GM12872 (cell line): Measurements from ENCODE around the gene C16orf95.

Experiments used
- CTCF ChIP-seq: IDR thresholded peaks from 3 replicates; pipeline ENCODE4 v1.5.1; 2011; ENCODE audit warnings: low read depth, mild to moderate bottlenecking, low read length, moderate library complexity; ENCODE audit not compliant: insufficient read depth

C16orf95 gene

DNA sequence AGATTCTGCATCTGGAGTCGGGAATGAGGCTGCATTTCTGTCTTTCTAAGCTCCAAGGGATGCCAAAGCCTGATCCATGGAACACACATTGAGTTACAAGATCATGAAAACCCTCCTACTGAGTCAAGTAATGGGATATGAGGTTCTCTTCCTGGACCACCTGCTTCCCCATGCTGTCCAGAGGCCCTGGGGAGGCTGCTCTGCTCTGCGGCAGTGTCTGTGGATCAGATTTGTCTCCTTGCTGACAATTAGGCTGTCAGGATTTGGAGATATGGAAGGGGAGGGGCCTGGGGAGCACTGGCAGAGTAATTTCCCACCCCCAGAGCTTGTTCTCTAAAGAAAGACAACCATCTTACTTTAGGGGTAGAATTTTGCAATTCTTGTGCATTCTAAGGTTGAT is 33.0 kb downstream of the C16orf95 start:
- no peak for TF ChIP-seq CTCF

DNA sequence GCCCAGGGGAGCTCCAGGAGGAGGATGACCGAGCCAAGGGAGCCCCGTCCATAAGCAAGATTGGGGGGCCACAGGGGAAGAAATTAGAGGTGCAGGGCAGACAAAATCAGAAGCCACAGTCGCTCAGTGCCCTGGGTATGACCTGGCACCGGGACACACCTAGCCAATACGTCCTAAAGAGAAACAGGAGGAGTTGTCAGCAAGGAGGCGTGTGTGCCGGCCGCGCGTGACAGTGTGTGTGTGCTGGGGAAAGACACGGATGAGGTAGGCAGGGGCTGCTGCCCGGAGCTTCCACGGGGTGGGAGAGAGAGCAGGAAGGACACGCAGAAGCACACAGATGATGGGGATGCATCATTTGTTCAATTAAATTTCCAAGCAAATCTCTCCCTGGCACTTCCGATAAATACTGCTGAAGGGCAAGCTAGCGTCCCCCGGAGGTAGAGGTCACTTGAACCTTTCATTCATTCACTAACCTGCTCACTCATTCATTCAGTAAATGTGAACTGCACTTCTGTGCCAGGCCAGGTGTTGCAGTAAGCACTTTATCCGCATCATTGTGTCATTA is 38.0 kb downstream of the C16orf95 start:
- no peak for TF ChIP-seq CTCF

DNA sequence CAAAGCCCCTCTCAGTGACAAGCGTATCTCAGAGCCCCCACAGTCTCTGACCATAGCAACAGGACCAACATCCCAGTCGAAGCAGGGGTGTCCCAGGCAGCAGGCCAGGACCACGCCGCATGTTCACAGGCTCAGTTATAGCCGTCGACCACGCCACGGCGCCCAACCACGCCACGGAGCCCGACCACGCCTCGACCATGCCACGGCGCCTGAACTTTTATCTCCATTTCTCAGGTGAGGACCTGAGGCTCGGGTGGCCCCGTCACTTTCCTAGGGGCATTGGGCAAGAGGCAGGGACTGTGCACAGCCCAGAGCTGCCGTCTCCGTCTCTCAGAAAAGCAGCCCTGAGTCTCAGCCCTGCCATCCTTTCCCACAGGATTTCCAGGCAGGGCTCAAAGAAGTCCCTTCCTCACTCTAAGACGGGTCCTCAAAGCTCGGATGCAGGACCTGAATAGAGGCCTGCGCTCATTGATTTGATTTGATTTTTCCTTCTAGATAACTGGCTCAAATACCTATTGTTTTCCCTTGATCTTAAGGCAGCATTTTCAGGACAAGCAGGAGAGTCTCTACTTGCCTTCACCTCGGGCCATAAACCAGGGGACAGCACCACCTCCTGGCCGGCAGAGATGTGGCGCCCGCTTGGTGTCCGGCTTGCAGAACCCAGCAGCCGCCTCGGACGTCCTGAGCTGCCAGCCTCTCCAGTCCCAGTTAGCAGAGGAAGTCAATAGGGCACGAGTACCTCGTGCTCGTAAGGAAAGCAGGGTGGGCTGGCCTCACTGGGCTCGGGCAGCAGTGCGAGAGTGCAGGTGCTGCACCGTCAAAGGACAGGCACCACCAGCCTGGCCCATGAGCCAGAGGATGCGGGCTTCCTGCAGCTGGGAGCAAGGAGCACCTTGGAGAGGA is 38.8 kb downstream of the C16orf95 start:
- TF ChIP-seq CTCF: peak; percentile 77

GRCh38 chr16:87276924-87277323 is 40.3 kb downstream of the C16orf95 start:
- no peak for TF ChIP-seq CTCF

DNA sequence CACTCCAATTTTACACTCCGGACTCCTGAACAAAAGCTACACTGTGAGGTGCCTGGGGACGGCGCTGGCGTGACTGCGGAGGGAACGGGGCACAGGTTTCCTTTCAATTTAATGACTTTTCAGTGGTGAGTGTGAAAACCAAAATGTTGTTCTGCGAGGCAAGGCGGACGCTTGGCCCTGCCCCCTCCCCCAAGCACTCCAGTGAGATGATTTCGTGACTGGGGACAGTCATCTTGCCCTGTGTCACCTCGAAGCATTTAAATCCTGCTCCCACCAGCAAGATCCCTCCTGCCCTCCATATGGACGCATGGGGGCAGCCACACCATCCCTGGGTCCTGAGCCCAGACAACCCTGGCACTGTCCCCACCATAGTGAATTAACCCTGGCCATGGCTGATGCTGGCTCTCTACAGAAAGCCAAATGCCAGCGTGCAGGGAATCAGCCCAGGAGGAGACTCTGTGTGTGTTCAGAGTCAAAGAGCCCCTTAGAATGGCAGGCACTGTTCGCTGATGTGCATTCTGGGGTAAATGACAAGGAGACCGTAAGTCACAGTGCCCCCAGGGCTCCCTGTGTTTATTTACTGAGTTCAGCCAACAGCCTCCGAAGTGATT is 41.0 kb downstream of the C16orf95 start:
- TF ChIP-seq CTCF: no peak

DNA sequence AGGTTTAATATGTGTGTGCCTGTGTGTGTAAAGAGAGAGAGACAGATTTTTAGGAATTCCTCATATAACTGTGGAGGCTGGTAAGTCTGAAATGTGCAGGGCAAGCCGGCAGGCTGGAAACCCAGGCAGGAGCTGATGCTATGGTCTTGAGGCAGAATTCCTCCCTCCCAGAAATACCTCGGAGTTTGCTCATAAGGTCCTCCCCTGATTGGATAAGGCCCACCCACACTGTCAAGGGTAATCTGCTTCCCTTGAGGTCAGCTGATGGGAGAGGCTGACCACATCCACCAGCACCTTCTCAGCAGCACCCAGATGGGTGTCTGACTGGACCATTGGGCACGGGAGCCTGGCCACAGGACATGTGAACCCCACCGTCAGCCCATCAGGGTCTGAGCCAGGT is 42.4 kb downstream of the C16orf95 start:
- TF ChIP-seq CTCF: no peak

DNA sequence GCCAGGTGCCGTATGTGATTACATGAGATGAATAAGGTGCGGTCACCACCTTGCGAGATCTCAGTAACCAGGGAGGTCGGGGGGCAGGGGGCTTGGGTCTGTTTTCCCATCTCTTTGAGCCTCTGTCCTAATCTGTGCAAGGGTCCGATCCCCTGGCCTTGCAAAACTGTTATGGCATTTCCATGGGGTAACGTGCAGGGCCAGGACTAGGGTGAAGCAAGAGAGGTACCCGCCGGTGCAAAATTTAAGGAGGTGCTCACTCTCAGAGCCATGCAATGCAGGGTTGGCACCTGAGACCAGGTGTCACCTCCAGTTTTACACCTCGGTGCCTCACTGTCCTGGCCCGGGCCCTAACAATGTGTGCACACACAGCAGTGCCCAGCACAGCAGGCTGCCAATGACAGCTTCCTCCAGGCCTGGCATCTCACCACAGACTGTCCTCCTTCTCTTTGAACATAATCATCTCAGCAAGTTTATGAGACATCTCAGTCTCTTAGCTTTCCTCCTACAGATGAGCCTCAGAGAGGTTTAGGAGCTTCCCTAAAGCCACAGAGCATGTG is 43.6 kb downstream of the C16orf95 start:
- TF ChIP-seq CTCF: no peak
